GM18873 (cell line): ENCODE data around the gene HGF.
"Not testable (repeated sequence)": the region's sequence is repeated elsewhere in the genome, so short reads cannot be mapped to it uniquely, and the experiment has no call there.

Experiments
- ATAC-seq: cut with Tn5 transposase; IDR thresholded peaks from one replicate; pipeline ENCODE4 v1.9.1; 2021; ENCODE audit warnings: mild to moderate bottlenecking, moderate library complexity, moderate number of reproducible peaks; ENCODE audit not compliant: unreplicated experiment, low FRiP score

The HGF gene

GRCh38 chr7:81725003-81725811 is 44.6 kb downstream of the HGF start:
- no peak for ATAC-seq

- not testable (repeated sequence) for ATAC-seq
Observed at GRCh38 chr7:81722250-81722649, 47.6 kb downstream of the HGF start.

- no peak for ATAC-seq
Observed at GRCh38 chr7:81721437-81721836, 48.4 kb downstream of the HGF start.

GRCh38 chr7:81719865-81720264 is 50.0 kb downstream of the HGF start:
- ATAC-seq = no peak

- ATAC-seq = no peak
Observed at GRCh38 chr7:81715984-81716588, 53.8 kb downstream of the HGF start.

GRCh38 chr7:81714306-81714705 is 55.5 kb downstream of the HGF start:
- ATAC-seq = no peak

GRCh38 chr7:81710751-81711150 is 59.1 kb downstream of the HGF start:
- no peak for ATAC-seq

- ATAC-seq = no peak
Observed at GRCh38 chr7:81709836-81710235, 60.0 kb downstream of the HGF start.

GRCh38 chr7:81707966-81708365 is 61.9 kb downstream of the HGF start:
- no peak for ATAC-seq

- ATAC-seq = no peak
Observed at GRCh38 chr7:81707196-81707595, 62.7 kb downstream of the HGF start.

- ATAC-seq = no peak
Observed at GRCh38 chr7:81705206-81705605, 64.6 kb downstream of the HGF start.

- no peak for ATAC-seq
Observed at GRCh38 chr7:81704595-81704994, 65.3 kb downstream of the HGF start.

- no peak for ATAC-seq
Observed at GRCh38 chr7:81698965-81699364, 70.9 kb downstream of the HGF start.

GRCh38 chr7:81694711-81695110 is 75.1 kb downstream of the HGF start:
- no peak for ATAC-seq

GRCh38 chr7:81693894-81694293 is 76.0 kb downstream of the HGF start:
- ATAC-seq = no peak

- ATAC-seq = no peak
Observed at GRCh38 chr7:81693080-81693479, 76.8 kb downstream of the HGF start.

GRCh38 chr7:81692146-81692905 is 77.5 kb downstream of the HGF start:
- ATAC-seq = no peak

- no peak for ATAC-seq
Observed at GRCh38 chr7:81691199-81691821, 78.5 kb downstream of the HGF start.

- ATAC-seq = no peak
Observed at GRCh38 chr7:81690688-81691087, 79.2 kb downstream of the HGF start.

GRCh38 chr7:81690251-81690650 is 79.6 kb downstream of the HGF start:
- no peak for ATAC-seq
